ENCODE results near the gene CYTH4. TPM values are rescaled to one million over a fixed set of nuclear protein-coding genes. Genes with fewer than 3 reads are reported as not detected.
"Not testable (repeated sequence)": the region's sequence is repeated elsewhere in the genome, so short reads cannot be mapped to it uniquely, and the experiment has no call there.

Gene CYTH4
- total RNA-seq, result under 0.01 TPM in 1 of 2 replicates, not detected in the other

GRCh38 chr22:37282385-37282677, at the start of gene CYTH4:
TSS of gene CYTH4 (plus strand) at chr22:37282508. CDS start at chr22:37282570, 62 bp downstream.
- DNase-seq, result peak; percentile 60

GRCh38 chr22:37233371-37233750, 48.9 kb upstream of the CYTH4 start:
- DNase-seq, result not testable (repeated sequence)

GRCh38 chr22:37233751-37234631, 48.3 kb upstream of the CYTH4 start:
- no peak for DNase-seq

- DNase-seq, result no peak
Measured at GRCh38 chr22:37234736-37235711, 47.3 kb upstream of the CYTH4 start.

- no peak for DNase-seq
Measured at GRCh38 chr22:37235897-37236607, 46.3 kb upstream of the CYTH4 start.

- peak; percentile 53 for DNase-seq
Measured at GRCh38 chr22:37237371-37238268, 44.7 kb upstream of the CYTH4 start.

- no peak for DNase-seq
Measured at GRCh38 chr22:37239336-37240239, 42.7 kb upstream of the CYTH4 start.

GRCh38 chr22:37240240-37240940, 41.9 kb upstream of the CYTH4 start:
- DNase-seq, result no peak

GRCh38 chr22:37240941-37241320, 41.4 kb upstream of the CYTH4 start:
- no peak for DNase-seq

GRCh38 chr22:37241351-37242142, 40.8 kb upstream of the CYTH4 start:
- DNase-seq, result no peak

- DNase-seq, result peak; percentile 60
Measured at GRCh38 chr22:37242395-37242918, 39.9 kb upstream of the CYTH4 start.

- no peak for DNase-seq
Measured at GRCh38 chr22:37243402-37244113, 38.8 kb upstream of the CYTH4 start.

GRCh38 chr22:37244114-37244921, 38.0 kb upstream of the CYTH4 start, which contains the start of gene RAC2:
TSS of gene RAC2 (minus strand) at chr22:37244269. CDS start at chr22:37244148, 121 bp downstream.
- peak; percentile 82 for DNase-seq

GRCh38 chr22:37244922-37245722, 37.2 kb upstream of the CYTH4 start:
- DNase-seq, result no peak

GRCh38 chr22:37245740-37246139, 36.6 kb upstream of the CYTH4 start:
- DNase-seq, result no peak

GRCh38 chr22:37248251-37248650, 34.1 kb upstream of the CYTH4 start:
- DNase-seq, result no peak
